Liver (tissue), 2 donors: ENCODE results near the gene PYURF.

Experiments
- RXRA ChIP-seq, 2 donors: IDR thresholded peaks; 2 replicates each; pipeline ENCODE4 v1.6.1; 2017 to 2018; ENCODE audit warnings: antibody characterized with exemption in 2 of 2, mild to moderate bottlenecking in 1 of 2
- ZBTB33 ChIP-seq: IDR thresholded peaks from 2 replicates; pipeline ENCODE4 v1.6.1; 2016; ENCODE audit warnings: antibody characterized with exemption
- donor health status: healthy.

- TF ChIP-seq RXRA (IDR thresholded peaks at IDR 0.05) (no peak), ZBTB33 (no peak)
These were observed at the start of gene PYURF for GRCh38 chr4:88523325-88524129.
